Keratinocyte (primary cell): ENCODE results near the gene TEX26.

Experiments
- CTCF ChIP-seq, 3 experiments: IDR thresholded peaks in 1 of 3; conservative IDR thresholded peaks in 1 of 3; optimal IDR thresholded peaks in 1 of 3; 2 replicates in 2 of 3; 3 replicates in 1 of 3; pipeline versions ENCODE3 to v1.5.1; 2011; ENCODE audit warnings: low read length in 3 of 3, mild to moderate bottlenecking in 3 of 3, moderate library complexity in 2 of 3, control low read depth in 1 of 3, inconsistent platforms in 1 of 3; ENCODE audit not compliant: insufficient read depth in 2 of 3; ENCODE audit errors: extremely low read depth in 1 of 3
- EZH2 ChIP-seq: IDR thresholded peaks from one replicate; pipeline ENCODE4 v1.6.1; 2012; ENCODE audit warnings: inconsistent platforms, mild to moderate bottlenecking, low read length, moderate library complexity

DNA sequence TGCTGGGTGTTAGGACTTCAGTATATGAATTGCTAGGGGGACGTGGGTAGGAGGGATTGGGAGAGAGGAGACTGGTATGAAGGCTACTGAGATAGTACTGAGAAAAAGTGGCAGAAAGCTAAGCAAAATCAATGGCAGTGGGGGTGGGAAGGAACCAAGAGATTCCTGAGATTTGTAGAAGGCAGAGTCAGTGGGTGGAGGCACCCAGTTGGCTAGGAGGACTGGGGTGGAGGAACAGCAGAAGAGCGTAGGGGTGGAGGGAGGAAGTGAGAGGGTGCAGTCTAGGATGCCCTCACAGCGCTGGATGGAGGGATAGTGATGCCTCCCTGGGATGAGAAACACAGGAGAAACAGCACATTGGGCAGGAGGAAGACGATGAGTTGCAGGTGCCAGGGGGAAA is 32.0 kb upstream of the TEX26 start:
- TF ChIP-seq CTCF (optimal IDR thresholded peaks at IDR 0.05 in 1 of 3, IDR thresholded peaks at IDR 0.05 in 1 of 3, conservative IDR thresholded peaks at IDR 0.05 in 1 of 3; ENCODE audit: extremely low read depth in 1 of 3, insufficient read depth in 2 of 3, low read length in 3 of 3) (no peak), EZH2 (no peak)
